GM12874 (cell line): ENCODE data around the gene CFAP299.

Experiments
- TF ChIP-seq, protein P1 (sequence below): IDR thresholded peaks from 2 replicates; pipeline ENCODE4 v1.5.1; 2011; ENCODE audit warnings: low read depth, mild to moderate bottlenecking, control low read depth, low read length, moderate library complexity; ENCODE audit not compliant: insufficient read depth

CFAP299 gene

DNA sequence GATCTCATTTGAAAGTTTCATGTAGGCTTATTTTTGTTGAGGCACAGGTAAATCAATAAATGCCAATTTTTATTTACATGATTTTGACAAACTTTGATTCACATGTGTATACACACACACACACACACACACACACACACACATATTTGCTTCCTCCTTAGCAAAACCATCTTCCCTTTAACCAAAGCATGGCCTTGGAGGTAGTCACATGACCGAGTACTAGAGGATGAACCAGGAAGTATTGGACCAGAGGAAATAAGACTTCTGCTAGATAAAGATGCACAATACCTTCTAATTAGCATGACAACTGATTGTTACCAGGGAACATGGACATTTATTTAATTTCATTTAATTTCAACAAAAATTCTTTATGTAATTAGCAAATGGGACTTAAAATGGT is 23.4 kb upstream of the CFAP299 start:
- TF ChIP-seq, protein P1, sequence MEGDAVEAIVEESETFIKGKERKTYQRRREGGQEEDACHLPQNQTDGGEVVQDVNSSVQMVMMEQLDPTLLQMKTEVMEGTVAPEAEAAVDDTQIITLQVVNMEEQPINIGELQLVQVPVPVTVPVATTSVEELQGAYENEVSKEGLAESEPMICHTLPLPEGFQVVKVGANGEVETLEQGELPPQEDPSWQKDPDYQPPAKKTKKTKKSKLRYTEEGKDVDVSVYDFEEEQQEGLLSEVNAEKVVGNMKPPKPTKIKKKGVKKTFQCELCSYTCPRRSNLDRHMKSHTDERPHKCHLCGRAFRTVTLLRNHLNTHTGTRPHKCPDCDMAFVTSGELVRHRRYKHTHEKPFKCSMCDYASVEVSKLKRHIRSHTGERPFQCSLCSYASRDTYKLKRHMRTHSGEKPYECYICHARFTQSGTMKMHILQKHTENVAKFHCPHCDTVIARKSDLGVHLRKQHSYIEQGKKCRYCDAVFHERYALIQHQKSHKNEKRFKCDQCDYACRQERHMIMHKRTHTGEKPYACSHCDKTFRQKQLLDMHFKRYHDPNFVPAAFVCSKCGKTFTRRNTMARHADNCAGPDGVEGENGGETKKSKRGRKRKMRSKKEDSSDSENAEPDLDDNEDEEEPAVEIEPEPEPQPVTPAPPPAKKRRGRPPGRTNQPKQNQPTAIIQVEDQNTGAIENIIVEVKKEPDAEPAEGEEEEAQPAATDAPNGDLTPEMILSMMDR = no peak

DNA sequence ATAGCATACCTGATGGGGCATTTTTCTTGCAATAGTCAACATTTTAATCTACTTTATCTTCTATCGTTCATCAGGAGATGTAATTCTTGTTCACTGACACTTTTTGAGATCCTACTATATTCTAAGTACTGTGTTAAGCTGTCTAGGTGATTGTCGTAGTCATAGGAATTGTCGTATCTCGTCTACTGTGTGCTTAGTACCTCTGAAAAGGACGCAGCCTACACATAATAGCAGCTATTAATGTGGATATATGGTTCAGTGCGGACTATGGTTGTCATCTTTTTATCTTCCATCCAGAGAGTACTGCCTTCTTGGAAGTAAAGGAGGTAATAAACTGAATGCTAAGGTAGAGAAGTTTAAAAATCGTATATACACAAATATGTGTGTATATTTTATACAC is 21.9 kb upstream of the CFAP299 start:
- TF ChIP-seq, protein P1 = no peak

DNA sequence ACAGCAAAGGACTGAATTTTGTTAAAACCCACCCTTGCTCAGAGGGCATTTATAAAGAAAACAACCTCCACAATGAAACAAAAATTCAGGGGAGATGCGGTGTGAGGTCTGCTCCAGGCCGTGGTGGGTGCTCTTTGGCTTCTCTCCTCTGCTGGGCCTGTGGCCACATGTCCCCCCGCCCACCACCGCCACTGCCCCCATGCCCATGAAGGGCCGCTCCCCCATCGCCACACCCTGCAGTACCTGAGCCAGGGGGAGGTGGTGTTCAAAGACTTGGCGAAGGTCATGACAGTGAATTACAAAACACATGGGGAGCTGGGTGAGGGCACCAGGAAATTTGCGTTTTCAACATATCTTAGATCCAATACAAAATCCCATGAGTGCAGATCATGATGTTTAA is 14.2 kb upstream of the CFAP299 start:
- TF ChIP-seq, protein P1 = no peak

DNA sequence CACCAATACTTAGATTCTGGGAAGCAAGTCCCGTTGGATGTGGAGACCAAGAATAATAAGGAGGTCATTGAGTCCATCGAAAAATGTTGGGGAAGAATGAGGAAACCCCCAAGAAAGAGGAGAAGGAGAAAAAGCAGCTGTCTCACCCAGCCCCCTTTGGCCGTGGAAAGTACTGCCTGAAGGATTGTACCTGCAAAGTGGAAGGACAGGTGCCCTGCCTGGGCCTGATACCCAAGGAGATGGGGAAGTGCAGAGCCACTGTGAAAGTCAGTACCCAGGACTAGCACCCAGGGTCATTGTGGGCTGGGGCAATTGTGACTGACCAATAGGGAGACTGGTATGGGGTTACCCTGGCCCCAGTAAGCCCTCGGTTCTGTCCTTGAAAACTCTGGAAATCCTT is 13.8 kb upstream of the CFAP299 start:
- TF ChIP-seq, protein P1 = 0 out of 2 replicates have a peak, but pooled peaks have one; percentile 0

DNA sequence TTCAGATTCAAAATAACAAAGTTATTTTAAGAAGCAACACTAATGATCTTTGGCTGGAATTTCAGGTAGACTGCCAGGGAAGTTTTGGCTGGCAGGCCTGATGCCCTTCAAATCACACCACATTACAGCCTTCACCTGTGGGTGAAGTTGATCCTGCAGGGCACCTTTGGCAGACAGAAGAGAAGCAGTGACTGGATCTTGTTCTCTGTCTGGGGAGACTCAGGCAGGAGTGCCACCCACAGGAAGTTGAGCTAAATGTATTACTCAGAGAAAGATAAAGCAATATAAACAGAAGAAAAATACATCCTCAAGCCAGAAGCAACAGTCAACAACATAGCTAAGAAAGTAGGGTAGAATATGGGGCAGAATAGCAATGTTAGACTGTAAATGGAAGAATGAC is 12.8 kb upstream of the CFAP299 start:
- TF ChIP-seq, protein P1 = no peak

DNA sequence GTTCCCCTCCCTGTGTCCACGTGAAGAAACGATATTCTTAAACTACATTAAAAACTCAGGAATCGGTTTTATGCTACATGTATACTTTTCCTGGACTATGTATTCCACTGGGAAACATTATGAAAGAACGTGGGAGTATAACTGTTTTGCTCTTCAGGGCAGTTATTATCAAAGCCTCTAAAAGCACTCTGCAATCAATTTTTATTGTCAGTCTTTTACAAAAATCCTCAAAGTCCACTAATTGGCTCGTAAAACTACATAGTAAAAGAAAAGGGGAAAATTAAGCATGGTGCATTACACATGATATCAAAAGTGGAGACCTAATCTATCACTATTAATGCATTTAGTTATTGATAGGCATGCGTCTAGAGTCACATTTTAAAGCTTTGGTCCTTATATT is 11.4 kb upstream of the CFAP299 start:
- TF ChIP-seq, protein P1 = no peak

DNA sequence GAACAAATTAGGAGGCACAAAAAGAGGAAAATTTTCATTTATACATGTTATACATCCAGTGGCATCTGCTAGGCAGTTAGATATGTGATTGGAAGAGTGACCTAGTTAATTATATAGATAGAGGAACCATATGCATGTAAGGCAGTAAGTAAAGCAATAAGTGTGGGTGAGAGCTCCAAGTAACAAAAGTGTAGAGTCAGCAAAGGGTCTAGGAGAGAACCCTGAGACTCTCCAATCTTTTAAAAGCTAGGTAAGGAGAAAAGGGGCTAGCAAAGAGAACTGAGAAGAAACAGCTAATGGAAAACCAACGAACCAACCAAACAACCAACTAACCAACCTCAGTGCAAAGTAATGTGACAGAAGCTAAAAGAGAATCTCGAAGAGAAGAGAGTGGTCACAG is 3.8 kb upstream of the CFAP299 start:
- TF ChIP-seq, protein P1 = no peak

DNA sequence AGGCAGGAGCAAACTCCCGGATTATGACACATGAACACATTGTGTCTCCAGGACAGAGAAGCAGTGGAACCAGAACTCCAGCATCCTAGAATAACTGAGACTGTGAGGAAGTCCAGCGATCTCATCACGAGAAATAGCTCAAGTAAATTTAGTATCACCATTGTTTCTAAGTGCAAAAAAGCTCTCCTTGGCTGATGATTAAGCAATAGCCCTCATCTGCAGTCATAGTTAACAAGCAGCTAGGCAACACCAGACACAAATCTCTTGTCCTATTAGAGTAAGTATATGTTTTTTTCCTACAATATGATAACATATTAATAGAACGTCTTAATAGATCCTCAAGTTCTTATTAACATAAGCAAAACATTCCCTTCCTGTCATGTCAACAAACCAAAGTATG is 2.4 kb upstream of the CFAP299 start:
- TF ChIP-seq, protein P1 = no peak
